Measurements from ENCODE around the gene TLE3.

TLE3 gene

GRCh38 chr15:70061696-70062270 is 35.9 kb downstream of the TLE3 start:
- no peak for DNase-seq (ENCODE audit: low spot score)

GRCh38 chr15:70060993-70061305 is 36.8 kb downstream of the TLE3 start:
- DNase-seq (ENCODE audit: low spot score): no peak

- no peak for DNase-seq (ENCODE audit: low spot score)
Measured at GRCh38 chr15:70060214-70060992, 37.3 kb downstream of the TLE3 start.

- DNase-seq (ENCODE audit: low spot score): no peak
Measured at GRCh38 chr15:70059476-70060213, 38.1 kb downstream of the TLE3 start.

- DNase-seq (ENCODE audit: low spot score): no peak
Measured at GRCh38 chr15:70058642-70059360, 38.9 kb downstream of the TLE3 start.

- no peak for DNase-seq (ENCODE audit: low spot score)
Measured at GRCh38 chr15:70057931-70058641, 39.6 kb downstream of the TLE3 start.

- no peak for DNase-seq (ENCODE audit: low spot score)
Measured at GRCh38 chr15:70056091-70056680, 41.5 kb downstream of the TLE3 start.

- no peak for DNase-seq (ENCODE audit: low spot score)
Measured at GRCh38 chr15:70055601-70056051, 42.1 kb downstream of the TLE3 start.

GRCh38 chr15:70054884-70055387 is 42.8 kb downstream of the TLE3 start:
- no peak for DNase-seq (ENCODE audit: low spot score)

GRCh38 chr15:70054366-70054765 is 43.4 kb downstream of the TLE3 start:
- DNase-seq (ENCODE audit: low spot score): no peak

GRCh38 chr15:70053716-70054229 is 43.9 kb downstream of the TLE3 start:
- no peak for DNase-seq (ENCODE audit: low spot score)

GRCh38 chr15:70053001-70053715 is 44.6 kb downstream of the TLE3 start:
- no peak for DNase-seq (ENCODE audit: low spot score)

- DNase-seq (ENCODE audit: low spot score): no peak
Measured at GRCh38 chr15:70051948-70052633, 45.6 kb downstream of the TLE3 start.

GRCh38 chr15:70050970-70051369 is 46.7 kb downstream of the TLE3 start:
- DNase-seq (ENCODE audit: low spot score): no peak

GRCh38 chr15:70050441-70050840 is 47.3 kb downstream of the TLE3 start:
- DNase-seq (ENCODE audit: low spot score): no peak

GRCh38 chr15:70049701-70050301 is 47.9 kb downstream of the TLE3 start:
- DNase-seq (ENCODE audit: low spot score): no peak

GRCh38 chr15:70048578-70049514 is 48.9 kb downstream of the TLE3 start:
- DNase-seq (ENCODE audit: low spot score): no peak

GRCh38 chr15:70048198-70048565 is 49.5 kb downstream of the TLE3 start:
- no peak for DNase-seq (ENCODE audit: low spot score)

All from SW480 (cell line).